Measurements from ENCODE around the gene IGF1R. TPM values are rescaled to one million over a fixed set of nuclear protein-coding genes. Genes with fewer than 3 reads are reported as not detected.
"Not testable (repeated sequence)": the region's sequence is repeated elsewhere in the genome, so short reads cannot be mapped to it uniquely, and the experiment has no call there.

The IGF1R gene
- total RNA-seq, 4 donors from 2014 or later = 49.4 to 239 (median 109) TPM

- 60 to 70% methylated on average over 4 to 8 of the region's 8 CpGs for WGBS, 2 donors (ENCODE audit: low coverage in 1 of 2)
- no peaks in the 10 kb centered on the region for H3K27me3 ChIP-seq
- intact Hi-C loops (cut with DNase I; ENCODE audit: low total_unique reads) (no loop called here), in situ Hi-C loops (cut with MboI; ENCODE audit: low pct_ligation_motif_present in 1 of 4, low pct_unique_long_range_greater_than_20kb in 1 of 4, low sequenced_read_pairs in 3 of 4) (no loop called here)
- peaks cover 0 to 4% (median 0%) of the 10 kb centered on the region in 4 donors for H3K4me1 ChIP-seq
- TF ChIP-seq, protein P1, sequence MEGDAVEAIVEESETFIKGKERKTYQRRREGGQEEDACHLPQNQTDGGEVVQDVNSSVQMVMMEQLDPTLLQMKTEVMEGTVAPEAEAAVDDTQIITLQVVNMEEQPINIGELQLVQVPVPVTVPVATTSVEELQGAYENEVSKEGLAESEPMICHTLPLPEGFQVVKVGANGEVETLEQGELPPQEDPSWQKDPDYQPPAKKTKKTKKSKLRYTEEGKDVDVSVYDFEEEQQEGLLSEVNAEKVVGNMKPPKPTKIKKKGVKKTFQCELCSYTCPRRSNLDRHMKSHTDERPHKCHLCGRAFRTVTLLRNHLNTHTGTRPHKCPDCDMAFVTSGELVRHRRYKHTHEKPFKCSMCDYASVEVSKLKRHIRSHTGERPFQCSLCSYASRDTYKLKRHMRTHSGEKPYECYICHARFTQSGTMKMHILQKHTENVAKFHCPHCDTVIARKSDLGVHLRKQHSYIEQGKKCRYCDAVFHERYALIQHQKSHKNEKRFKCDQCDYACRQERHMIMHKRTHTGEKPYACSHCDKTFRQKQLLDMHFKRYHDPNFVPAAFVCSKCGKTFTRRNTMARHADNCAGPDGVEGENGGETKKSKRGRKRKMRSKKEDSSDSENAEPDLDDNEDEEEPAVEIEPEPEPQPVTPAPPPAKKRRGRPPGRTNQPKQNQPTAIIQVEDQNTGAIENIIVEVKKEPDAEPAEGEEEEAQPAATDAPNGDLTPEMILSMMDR (IDR thresholded peaks at IDR 0.05) = no peak
- TF ChIP-seq POLR2AphosphoS5 (IDR thresholded peaks at IDR 0.05) = no peak
- TF ChIP-seq POLR2A (IDR thresholded peaks at IDR 0.05) = no peak
- TF ChIP-seq EP300 (IDR thresholded peaks at IDR 0.05; ENCODE audit: low read depth) = no peak
- no peak overlapping the region for H3K27ac ChIP-seq
- H3K36me3 ChIP-seq = peaks cover 0 to 24% (median 5%) of the 10 kb centered on the region in 4 donors
- no peak overlapping the region for H3K4me3 ChIP-seq
- H3K9me3 ChIP-seq = no peaks in the 10 kb centered on the region
- no peak for DNase-seq
Measured at GRCh38 chr15:98964466-98965133, 316.3 kb downstream of the IGF1R start.

- intact Hi-C loops (cut with DNase I; ENCODE audit: low total_unique reads) = not testable (repeated sequence)
- WGBS, 2 donors (ENCODE audit: low coverage in 1 of 2) = 95 to 100% methylated on average over 1 to 4 of the region's 4 CpGs
Measured at GRCh38 chr15:98965134-98965491, 316.8 kb downstream of the IGF1R start.

GRCh38 chr15:98965597-98965996, 317.3 kb downstream of the IGF1R start:
- WGBS, 2 donors (ENCODE audit: low coverage in 1 of 2) = 85% methylated on average over 1 of the region's 1 CpG; no CpG with 5 or more reads in 1 of the 2 donors
- Histone ChIP-seq H3K27me3 (no peaks in the 10 kb centered on the region), H3K36me3 (peaks cover 0 to 19% (median 3%) of the 10 kb centered on the region in 4 donors), H3K9me3 (no peaks in the 10 kb centered on the region), H3K4me1 (peaks cover 0 to 4% (median 0%) of the 10 kb centered on the region in 4 donors), H3K4me3 (no peak overlapping the region), H3K27ac (no peak overlapping the region)
- DNase-seq = no peak
- in situ Hi-C loops (cut with MboI; ENCODE audit: low pct_ligation_motif_present in 1 of 4, low pct_unique_long_range_greater_than_20kb in 1 of 4, low sequenced_read_pairs in 3 of 4) = no loop called here
- no peak for TF ChIP-seq POLR2AphosphoS5 (IDR thresholded peaks at IDR 0.05)
- TF ChIP-seq POLR2A (IDR thresholded peaks at IDR 0.05) = no peak
- TF ChIP-seq, protein P1 (IDR thresholded peaks at IDR 0.05) = no peak
- TF ChIP-seq EP300 (IDR thresholded peaks at IDR 0.05; ENCODE audit: low read depth) = no peak
- intact Hi-C loops (cut with DNase I; ENCODE audit: low total_unique reads) = no loop called here

More at GRCh38 chr15:98965134-98965491, 316.8 kb downstream of the IGF1R start:
- DNase-seq; H3K9me3 ChIP-seq; H3K27ac ChIP-seq; in situ Hi-C loops (cut with MboI; ENCODE audit: low pct_ligation_motif_present in 1 of 4, low pct_unique_long_range_greater_than_20kb in 1 of 4, low sequenced_read_pairs in 3 of 4); H3K27me3 ChIP-seq; H3K4me1 ChIP-seq; H3K4me3 ChIP-seq: not testable (repeated sequence)
- peaks cover 0 to 24% (median 5%) of the 10 kb centered on the region in 4 donors for H3K36me3 ChIP-seq

GRCh38 chr15:98966091-98966787, 317.9 kb downstream of the IGF1R start:
- WGBS, 2 donors (ENCODE audit: low coverage in 1 of 2) = 63 to 76% methylated on average over 2 to 5 of the region's 5 CpGs

More at GRCh38 chr15:98966091-98966787, 317.9 kb downstream of the IGF1R start:
- Histone ChIP-seq H3K9me3 (no peaks in the 10 kb centered on the region), H3K27me3 (no peaks in the 10 kb centered on the region), H3K36me3 (peaks cover 0 to 13% (median 3%) of the 10 kb centered on the region in 4 donors), H3K27ac (no peak overlapping the region), H3K4me3 (no peak overlapping the region), H3K4me1 (peaks cover 0 to 4% (median 0%) of the 10 kb centered on the region in 4 donors)
- intact Hi-C loops (cut with DNase I; ENCODE audit: low total_unique reads) (no loop called here), in situ Hi-C loops (cut with MboI; ENCODE audit: low pct_ligation_motif_present in 1 of 4, low pct_unique_long_range_greater_than_20kb in 1 of 4, low sequenced_read_pairs in 3 of 4) (no loop called here)
- TF ChIP-seq POLR2A (IDR thresholded peaks at IDR 0.05) (no peak), EP300 (IDR thresholded peaks at IDR 0.05; ENCODE audit: low read depth) (no peak), POLR2AphosphoS5 (IDR thresholded peaks at IDR 0.05) (no peak)
- TF ChIP-seq, protein P1 (IDR thresholded peaks at IDR 0.05) = no peak
- no peak for DNase-seq

All from transverse colon (tissue), 4 donors.